Measurements from ENCODE around the gene ACSF3.
"Not testable (repeated sequence)": the region's sequence is repeated elsewhere in the genome, so short reads cannot be mapped to it uniquely, and the experiment has no call there.

The ACSF3 gene

DNA sequence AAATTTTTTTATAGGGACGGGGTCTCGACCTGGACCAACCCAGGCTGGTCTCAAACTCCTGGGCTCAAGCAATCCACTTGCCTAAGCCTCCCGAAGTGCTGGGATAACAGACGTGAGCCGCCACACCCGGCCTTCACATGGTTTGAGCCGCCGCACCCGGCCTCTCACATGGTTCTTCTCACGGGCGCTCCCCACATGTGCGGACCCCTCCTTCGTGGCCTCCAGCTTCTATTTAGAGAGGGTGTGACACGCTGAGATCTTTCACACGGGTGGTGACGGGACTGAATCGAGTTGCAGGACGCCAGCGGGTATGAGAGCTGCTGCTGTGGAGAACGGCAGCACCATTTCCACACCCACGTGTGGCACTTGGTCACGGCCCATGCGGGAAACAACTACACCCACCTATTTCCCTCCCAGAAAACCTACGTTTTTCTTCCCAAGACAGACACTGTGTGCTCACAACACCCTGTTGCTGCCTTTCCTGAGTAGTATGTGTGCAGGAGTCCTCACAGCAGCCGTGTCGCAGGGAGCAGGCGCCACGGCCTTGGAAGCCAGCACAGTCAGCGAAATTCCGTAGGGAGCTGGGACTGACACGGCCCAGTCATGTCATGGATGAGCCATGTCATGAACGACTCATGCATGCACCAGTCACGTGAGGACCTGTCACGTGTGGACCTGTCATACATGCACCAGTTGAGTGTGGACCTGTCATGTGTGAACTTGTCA is 20.1 kb upstream of the ACSF3 start:
- DNase-seq (ENCODE audit: low spot score), result no peak

DNA sequence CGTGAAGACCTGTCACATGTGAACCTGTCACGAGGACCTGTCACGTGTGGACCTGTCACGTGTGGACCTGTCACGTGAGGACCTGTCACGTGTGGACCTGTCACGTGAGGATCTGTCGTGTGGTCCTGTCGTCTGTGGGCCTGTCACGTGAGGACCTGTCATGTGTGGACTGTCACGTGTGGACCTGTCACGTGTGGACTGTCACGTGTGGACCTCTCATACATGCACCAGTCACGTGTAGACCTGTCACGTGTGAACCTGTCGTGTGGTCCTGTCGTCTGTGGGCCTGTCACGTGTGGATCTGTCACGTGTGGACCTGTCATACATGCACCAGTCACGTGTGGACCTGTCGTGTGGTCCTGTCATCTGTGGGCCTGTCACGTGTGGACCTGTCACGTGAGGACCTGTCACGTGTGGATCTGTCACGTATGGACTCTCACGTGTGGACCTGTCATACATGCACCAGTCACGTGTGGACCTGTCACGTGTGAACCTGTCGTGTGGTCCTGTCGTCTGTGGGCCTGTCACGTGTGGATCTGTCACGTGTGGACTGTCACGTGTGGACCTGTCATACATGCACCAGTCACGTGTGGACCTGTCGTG is 19.5 kb upstream of the ACSF3 start:
- DNase-seq (ENCODE audit: low spot score), result not testable (repeated sequence)

DNA sequence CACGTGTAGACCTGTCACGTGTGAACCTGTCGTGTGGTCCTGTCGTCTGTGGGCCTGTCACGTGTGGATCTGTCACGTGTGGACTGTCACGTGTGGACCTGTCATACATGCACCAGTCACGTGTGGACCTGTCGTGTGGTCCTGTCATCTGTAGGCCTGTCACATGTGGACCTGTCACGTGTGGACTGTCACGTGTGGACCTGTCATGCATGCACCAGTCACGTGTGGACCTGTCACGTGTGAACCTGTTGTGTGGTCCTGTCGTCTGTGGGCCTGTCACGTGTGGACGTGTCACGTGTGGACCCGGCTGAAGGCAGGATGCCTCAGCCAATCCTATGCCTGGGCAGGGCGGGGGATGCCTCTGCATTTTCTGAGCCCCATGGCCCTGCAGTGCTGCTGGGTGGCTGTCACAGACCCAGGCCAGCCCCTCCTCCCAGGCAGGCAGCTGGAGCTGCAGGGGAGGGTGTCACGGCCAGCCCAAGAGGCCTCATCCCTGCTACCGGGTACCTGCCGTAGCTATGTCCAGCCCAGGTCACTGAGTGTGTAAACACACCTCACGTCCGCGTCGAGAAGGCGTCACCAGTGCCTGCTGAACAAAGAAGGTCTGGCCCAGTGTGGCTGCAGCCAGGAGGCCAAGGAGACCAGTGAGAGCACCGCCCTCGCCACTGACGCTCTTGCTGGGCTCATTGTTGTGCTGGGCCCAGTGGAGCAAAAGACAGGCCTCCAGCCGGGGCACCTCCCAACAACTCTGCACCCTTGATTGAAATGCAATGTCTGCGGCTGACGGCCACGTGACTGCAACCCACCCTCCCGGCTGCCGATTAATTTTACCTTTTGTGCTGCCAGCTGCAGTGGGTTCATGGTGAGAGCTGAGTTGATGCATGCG is 18.6 kb upstream of the ACSF3 start:
- DNase-seq (ENCODE audit: low spot score), result no peak

DNA sequence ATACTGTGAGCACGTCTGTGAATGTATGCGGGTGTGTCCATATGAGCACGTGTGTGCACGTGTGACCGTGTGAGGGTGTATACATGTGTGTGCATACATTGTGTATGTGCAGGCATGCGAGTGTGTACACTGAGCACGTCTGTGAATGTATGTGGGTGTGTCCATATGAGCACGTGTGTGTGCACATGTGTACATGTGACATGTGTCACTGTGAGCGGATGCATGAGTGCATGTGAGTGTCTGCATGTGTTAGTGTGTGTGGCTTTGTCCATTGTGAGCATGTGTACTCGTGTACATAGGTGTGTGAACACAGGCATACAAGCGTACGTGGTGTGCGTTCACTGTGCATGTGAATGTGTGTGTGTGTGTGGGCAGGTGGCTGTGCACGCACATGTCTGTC is 17.5 kb upstream of the ACSF3 start:
- no peak for DNase-seq (ENCODE audit: low spot score)

GRCh38 chr16:89077076-89077475 is 16.6 kb upstream of the ACSF3 start:
- no peak for DNase-seq (ENCODE audit: low spot score)

GRCh38 chr16:89078172-89078571 is 15.5 kb upstream of the ACSF3 start:
- no peak for DNase-seq (ENCODE audit: low spot score)

DNA sequence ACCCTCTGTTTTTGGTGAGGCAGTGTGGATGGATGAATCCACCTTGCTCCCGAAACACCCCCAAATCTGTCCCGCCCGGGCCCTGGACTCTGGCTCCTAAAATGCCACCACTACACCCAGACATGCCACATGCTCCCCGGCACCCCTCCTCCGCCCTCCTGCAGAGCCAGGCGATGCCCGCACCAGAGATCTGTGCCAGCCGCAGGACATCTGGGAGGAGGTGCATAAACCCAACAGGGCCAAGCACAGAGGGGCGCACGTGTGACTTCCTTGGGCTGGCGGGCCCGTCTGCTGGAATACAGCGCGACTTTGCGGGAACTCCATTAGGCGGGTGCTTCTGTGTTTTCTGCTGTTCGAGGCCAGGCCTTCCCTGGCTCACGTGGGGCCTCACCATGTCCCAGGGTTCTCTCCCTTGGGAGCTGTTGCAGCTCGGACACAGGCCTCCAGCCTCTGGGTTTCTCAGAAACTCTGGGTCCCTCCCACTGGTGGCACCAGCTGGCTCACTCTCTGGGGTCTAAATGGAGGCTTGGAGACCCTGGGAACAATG is 14.1 kb upstream of the ACSF3 start:
- no peak for DNase-seq (ENCODE audit: low spot score)

DNA sequence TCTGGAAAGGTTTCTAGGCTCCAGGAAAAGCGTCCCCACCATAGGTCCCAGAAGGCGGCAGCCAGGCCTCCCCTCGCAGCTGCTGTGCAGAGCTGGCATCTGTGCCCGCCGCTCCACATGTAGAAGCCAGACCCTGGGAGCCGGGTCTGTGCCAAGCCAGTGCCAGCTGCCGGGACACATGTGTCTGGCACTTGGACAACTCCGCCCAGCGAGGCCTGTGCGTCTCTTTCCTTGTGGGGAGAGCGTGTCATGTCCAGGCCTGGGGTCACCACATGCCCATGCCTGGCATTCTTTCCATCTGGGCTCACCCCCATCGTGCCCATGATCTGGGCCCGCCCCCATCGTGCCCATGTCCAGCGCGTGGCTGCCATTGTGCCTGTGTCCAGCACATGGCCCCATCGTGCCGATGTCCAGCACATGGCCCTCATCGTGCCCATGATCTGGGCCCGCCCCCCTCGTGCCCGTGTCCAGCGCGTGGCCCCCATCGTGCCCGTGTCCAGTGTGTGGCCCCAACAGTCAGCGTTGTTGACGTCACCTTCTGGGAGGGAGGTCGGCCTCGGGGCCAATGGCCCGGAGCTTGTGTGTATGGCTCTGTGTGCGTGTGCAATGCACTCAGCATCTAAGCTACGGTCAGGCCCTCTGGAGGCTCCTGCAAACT is 13.3 kb upstream of the ACSF3 start:
- no peak for DNase-seq (ENCODE audit: low spot score)

- DNase-seq (ENCODE audit: low spot score), result no peak
Observed at GRCh38 chr16:89081556-89081955, 12.1 kb upstream of the ACSF3 start.

DNA sequence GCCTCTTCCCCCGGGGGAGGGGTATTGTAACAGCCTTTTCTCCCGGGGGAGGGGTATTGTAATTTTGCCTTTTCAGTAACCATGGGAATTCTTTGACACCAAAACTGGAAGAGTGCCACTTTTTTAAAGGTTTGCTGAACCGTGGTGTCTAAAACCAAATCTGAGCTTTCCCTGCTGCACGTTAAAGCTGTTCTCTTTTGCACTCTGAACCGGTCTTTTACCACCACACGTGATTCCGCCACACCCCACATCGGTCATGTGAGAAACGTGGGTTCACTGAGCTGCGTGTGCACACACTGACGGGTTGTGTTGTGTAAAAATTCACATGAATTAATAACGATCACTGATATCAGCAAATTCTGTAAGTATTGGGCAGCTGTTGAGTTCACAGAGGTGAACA is 9.2 kb upstream of the ACSF3 start:
- DNase-seq (ENCODE audit: low spot score), result no peak

- DNase-seq (ENCODE audit: low spot score), result no peak
Observed at GRCh38 chr16:89084814-89085612, 8.6 kb upstream of the ACSF3 start.

GRCh38 chr16:89085755-89086154 is 7.9 kb upstream of the ACSF3 start:
- DNase-seq (ENCODE audit: low spot score), result no peak

GRCh38 chr16:89087922-89088497 is 5.6 kb upstream of the ACSF3 start:
- DNase-seq (ENCODE audit: low spot score), result no peak

DNA sequence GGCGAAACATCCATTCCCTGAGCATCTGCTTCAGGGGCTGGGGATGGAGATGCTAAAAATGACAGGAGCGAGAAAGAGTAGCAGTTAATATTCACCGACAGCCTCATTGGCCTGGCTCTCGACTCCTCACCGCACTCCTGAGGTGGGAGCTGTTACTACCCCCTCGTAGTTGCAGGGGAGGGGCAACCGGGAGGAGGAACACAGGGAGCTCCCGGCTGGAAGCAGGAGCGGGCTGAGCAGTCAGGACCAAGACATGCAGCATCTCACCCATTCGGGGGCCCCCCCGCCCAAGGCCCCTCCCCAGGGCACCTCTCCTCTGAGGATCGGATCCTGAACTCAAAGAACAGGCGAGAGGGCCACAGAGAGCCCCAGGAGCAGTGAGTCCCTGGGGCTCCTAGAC is 4.5 kb upstream of the ACSF3 start:
- DNase-seq (ENCODE audit: low spot score), result no peak

GRCh38 chr16:89090182-89090630 is 3.4 kb upstream of the ACSF3 start:
- no peak for DNase-seq (ENCODE audit: low spot score)

GRCh38 chr16:89090669-89091426 is 2.8 kb upstream of the ACSF3 start:
- DNase-seq (ENCODE audit: low spot score), result no peak

- DNase-seq (ENCODE audit: low spot score), result no peak
Observed at GRCh38 chr16:89092013-89092412, 1.6 kb upstream of the ACSF3 start.

- DNase-seq (ENCODE audit: low spot score), result not testable (repeated sequence)
Observed at GRCh38 chr16:89093252-89093601, 425 bp upstream of the ACSF3 start.

- no peak for DNase-seq (ENCODE audit: low spot score)
Observed at GRCh38 chr16:89094252-89094879, 714 bp downstream of the ACSF3 start.

DNA sequence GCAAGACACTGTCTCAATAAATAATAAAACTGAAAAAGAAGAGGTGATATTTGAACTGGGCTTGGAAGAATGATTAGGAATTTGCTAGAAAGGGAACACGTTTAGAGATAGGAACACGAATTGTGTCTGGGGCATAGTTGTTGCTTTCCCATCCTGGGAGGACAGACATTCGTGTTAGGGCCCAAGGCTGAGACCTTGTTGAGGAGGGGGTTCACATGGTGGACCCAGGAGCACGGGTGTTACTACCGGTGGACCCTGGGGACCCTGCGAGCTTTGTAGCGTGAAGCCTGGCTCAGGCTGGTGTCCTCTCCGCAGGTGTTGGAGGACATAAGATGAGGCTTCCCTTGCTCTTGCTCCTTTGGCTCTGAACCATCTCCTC is 1.2 kb downstream of the ACSF3 start:
- no peak for DNase-seq (ENCODE audit: low spot score)

All from putamen (tissue), 1 donor.